K562 (cell line): ENCODE results near the gene C1D. TPM values are rescaled to one million over a fixed set of nuclear protein-coding genes. Genes with fewer than 3 reads are reported as not detected.

Source experiments
- ATAC-seq: fragments of 200-7000 bp; cut with Tn5 transposase; 3 replicates; pipeline ENCODE4 v1.9.1; 2020; ENCODE audit warnings: moderate library complexity
- BruUV-seq: library from RNA; stranded (reverse); fragments of 400-500 nt; replicated peaks from 2 replicates; lab custom pipeline; 2021; lab: Mats Ljungman, UMichigan
- CTCF ChIA-PET: fragments of 300-600 bp; formaldehyde crosslinking; extraction: SDS; loops from one replicate; lab custom pipeline; 2021; ENCODE audit warnings: low intra/inter-chr PET ratio; lab: Yijun Ruan, JAX
- POLR2A ChIA-PET: fragments of 300-600, 350-650 bp; sonication (Branson Sonifier 250); formaldehyde crosslinking; extraction: SDS; loops from one replicate; lab custom pipeline; 2021; ENCODE audit warnings: antibody characterized with exemption, inconsistent platforms; lab: Yijun Ruan, JAX
- DNase-seq, 4 experiments: peaks; one replicate each; pipeline versions ENCODE4 v3.0.0 to v3.0.0-alpha.2; 2011 to 2018; ENCODE audit warnings: low spot score in 3 of 4, mixed read lengths in 3 of 4; ENCODE audit errors: extremely low read depth in 1 of 4
- FAIRE-seq: peaks from 2 replicates; lab custom pipeline; 2011; peaks lifted over from hg19 to GRCh38; lab: Jason Lieb, UNC
- H2AFZ ChIP-seq: 2 replicates; pipeline ENCODE4 v1.6.0; 2011; ENCODE audit warnings: low read depth, low read length, control low read depth, inconsistent platforms
- H3K27ac ChIP-seq: fragments of 200-600 bp; 3 replicates; pipeline ENCODE4 v1.8.0; 2011; ENCODE audit warnings: low read depth, mild to moderate bottlenecking, control low read depth, inconsistent platforms, low read length, moderate library complexity, mixed read lengths; ENCODE audit errors: extremely low read depth
- H3K27me3 ChIP-seq, 2 experiments: fragments of 300-600 bp in 1 of 2; 2 replicates in 1 of 2; 3 replicates in 1 of 2; pipeline versions ENCODE4 v1.6.0 to v1.8.0; 2011; ENCODE audit warnings: inconsistent platforms in 2 of 2, low read length in 2 of 2, mild to moderate bottlenecking in 1 of 2, mixed read lengths in 1 of 2, moderate library complexity in 1 of 2; ENCODE audit not compliant: control insufficient read depth in 2 of 2, insufficient read depth in 2 of 2
- H3K36me3 ChIP-seq: fragments of 300-600 bp; 3 replicates; pipeline ENCODE4 v1.8.0; 2011; ENCODE audit warnings: mild to moderate bottlenecking, low read length, inconsistent platforms; ENCODE audit not compliant: control insufficient read depth, insufficient read depth
- H3K4me1 ChIP-seq, 2 experiments: fragments of 200-600 bp in 1 of 2; replicated peaks in 1 of 2; 2 replicates in 1 of 2; 3 replicates in 1 of 2; pipeline versions ENCODE4 v1.5.1 to v1.8.0; 2011; ENCODE audit warnings: inconsistent platforms in 2 of 2, low read length in 2 of 2, mild to moderate bottlenecking in 1 of 2, mixed read lengths in 1 of 2, moderate library complexity in 1 of 2; ENCODE audit not compliant: control insufficient read depth in 2 of 2, insufficient read depth in 2 of 2
- H3K4me2 ChIP-seq: 2 replicates; pipeline ENCODE4 v1.6.1; 2011; ENCODE audit warnings: low read length, control low read depth, inconsistent platforms, mixed read lengths; ENCODE audit not compliant: insufficient read depth
- H3K4me3 ChIP-seq: fragments of 200-600 bp; sonication (generic), shearing (Covaris generic); 2 replicates; pipeline ENCODE4 v1.5.1; 2016; ENCODE audit warnings: control low read depth, inconsistent platforms
- H3K79me2 ChIP-seq: fragments of 200-600 bp; 3 replicates; pipeline ENCODE4 v1.8.0; 2011; ENCODE audit warnings: low read length, inconsistent platforms; ENCODE audit not compliant: control insufficient read depth, insufficient read depth
- H3K9ac ChIP-seq, 2 experiments: 2 replicates each; pipeline versions ENCODE4 v1.6.0 to v1.6.1; 2011; ENCODE audit warnings: low read depth in 2 of 2, low read length in 2 of 2, control low read depth in 1 of 2, inconsistent platforms in 1 of 2, mild to moderate bottlenecking in 1 of 2, mixed read lengths in 1 of 2; ENCODE audit not compliant: insufficient read depth in 1 of 2
- H3K9me1 ChIP-seq: one replicate; pipeline ENCODE4 v1.6.0; 2011; ENCODE audit warnings: inconsistent platforms, mild to moderate bottlenecking, low read length, moderate library complexity; ENCODE audit not compliant: control insufficient read depth, insufficient read depth
- H3K9me3 ChIP-seq: replicated peaks from 2 replicates; pipeline ENCODE4 v1.5.1; 2011; ENCODE audit warnings: low read depth, low read length, inconsistent platforms; ENCODE audit not compliant: control insufficient read depth, insufficient read depth
- H4K20me1 ChIP-seq: replicated peaks from 2 replicates; pipeline ENCODE4 v1.6.1; 2011; ENCODE audit warnings: low read length, inconsistent platforms, mixed read lengths; ENCODE audit not compliant: control insufficient read depth, insufficient read depth
- ZBTB17 ChIP-seq: fragments of 450-650 bp; formaldehyde crosslinking; IDR thresholded peaks from 2 replicates; pipeline ENCODE4 v1.4.0; 2020; ENCODE audit warnings: mild to moderate bottlenecking
- ZNF12 ChIP-seq: sonication (generic); formaldehyde crosslinking; IDR thresholded peaks from 2 replicates; pipeline ENCODE4 v1.4.0; 2020; ENCODE audit warnings: mild to moderate bottlenecking, missing genetic modification reagents
- ZNF124 ChIP-seq: sonication (generic); formaldehyde crosslinking; IDR thresholded peaks from 2 replicates; pipeline ENCODE4 v1.8.1; 2022; ENCODE audit warnings: missing genetic modification reagents
- WGBS: fragments of 100-300 bp; shearing (Covaris generic); methylation state at CpG from one replicate; pipeline ENCODE4 v1.1.6; 2016; ENCODE audit warnings: low coverage, mixed read lengths; ENCODE audit not compliant: insufficient coverage; ENCODE audit errors: missing lambda C conversion rate; 5-methylcytosine and 5-hydroxymethylcytosine counted together
- in situ Hi-C: fragments of 300-500 bp; cut with MboI; formaldehyde crosslinking; loops from 4 replicates; pipeline ENCODE4 v1.15.0; 2018; ENCODE audit warnings: inconsistent platforms, mixed read lengths
- intact Hi-C: fragments of 100-400 bp; cut with micrococcal nuclease; formaldehyde crosslinking; loops from 2 replicates; pipeline ENCODE4 v1.14.2; 2022
- polyA plus RNA-seq, 8 experiments: library from polyadenylated mRNA; depleted of rRNA in 4 of 8; stranded (reverse) in 5 of 8; unstranded in 3 of 8; fragments of >200 nt; fragmentation: Nextera tagmentation in 2 of 8; fragmentation: Illumina TruSeq in 1 of 8; extraction: Ambion mirVana in 2 of 8; extraction: Trizol in 1 of 8; gene quantifications; 2 replicates each; pipeline versions ENCODE4 v1.2.1 to v1.2.3, GENCODE V29; 2011 to 2014; ENCODE audit warnings: inconsistent platforms in 1 of 8, missing spikeins in 1 of 8
- total RNA-seq, 7 experiments: library from RNA; depleted of rRNA in 6 of 7; stranded (reverse); fragments of >200 nt in 6 of 7; fragmentation: Illumina TruSeq in 2 of 7; extraction: Trizol in 2 of 7; gene quantifications; 2 replicates each; pipeline versions ENCODE4 v1.2.1 to v1.2.3, GENCODE V29; 2011 to 2021; ENCODE audit warnings: low replicate concordance in 1 of 7

C1D gene
- total and polyA plus RNA-seq, 9 of the 15 experiments (the other 6 are each of a cell fraction or from before 2014, with no cell fraction given) = 33.2 to 123 (median 56.5) TPM

DNA sequence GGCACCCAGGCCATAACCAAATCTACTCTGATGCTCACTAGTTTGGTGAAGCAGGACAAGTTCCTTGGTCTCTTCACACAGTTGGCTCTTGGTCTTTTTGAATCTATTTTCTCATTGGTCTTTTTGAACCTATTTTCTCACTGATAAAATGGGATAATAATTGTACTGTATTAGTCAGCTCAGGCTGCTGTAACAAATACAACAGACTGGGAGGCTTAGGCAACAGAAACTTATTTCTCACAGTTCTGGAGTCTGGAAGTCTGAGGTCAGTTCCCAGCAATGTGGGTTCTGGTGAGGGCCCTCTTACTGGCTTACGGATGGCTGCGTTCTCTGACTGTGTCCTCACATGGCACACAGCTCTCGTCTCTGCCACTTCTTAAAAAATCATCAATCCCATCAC lies 63.5 kb downstream of the C1D start:
- Histone ChIP-seq H3K36me3 (no peaks in the 10 kb centered on the region), H3K9ac (no peak overlapping the region), H3K27ac (no peak overlapping the region), H3K9me3 (peaks cover 12% of the 10 kb centered on the region), H4K20me1 (no peaks in the 10 kb centered on the region), H3K79me2 (no peaks in the 10 kb centered on the region), H3K4me2 (no peak overlapping the region), H3K27me3 (peaks cover 0 to 9% of the 10 kb centered on the region in 2 experiments; a peak in 1 of 5 replicates), H3K4me3 (no peak overlapping the region), H3K9me1 (no peaks in the 10 kb centered on the region), H3K4me1 (no peaks in the 10 kb centered on the region; a peak in 1 of 5 replicates), H2AFZ (no peak overlapping the region)
- 3% methylated on average over 3 of the region's 3 CpGs for WGBS
- FAIRE-seq = no peak
- no peak for ATAC-seq
- ChIA-PET CTCF (no interaction called here), POLR2A (interaction anchor here (0.5 kb wide), 1 partner anchor 698 kb away, joined by 4 read pairs; no protein-coding TSS in a partner anchor)
- BruUV-seq = no TSS peak
- no peak for DNase-seq
- TF ChIP-seq ZBTB17 (CRISPR knock-in tag) (no peak), ZNF12 (peak; percentile 89)
- intact Hi-C loops (no loop called here), in situ Hi-C loops (no loop called here)

DNA sequence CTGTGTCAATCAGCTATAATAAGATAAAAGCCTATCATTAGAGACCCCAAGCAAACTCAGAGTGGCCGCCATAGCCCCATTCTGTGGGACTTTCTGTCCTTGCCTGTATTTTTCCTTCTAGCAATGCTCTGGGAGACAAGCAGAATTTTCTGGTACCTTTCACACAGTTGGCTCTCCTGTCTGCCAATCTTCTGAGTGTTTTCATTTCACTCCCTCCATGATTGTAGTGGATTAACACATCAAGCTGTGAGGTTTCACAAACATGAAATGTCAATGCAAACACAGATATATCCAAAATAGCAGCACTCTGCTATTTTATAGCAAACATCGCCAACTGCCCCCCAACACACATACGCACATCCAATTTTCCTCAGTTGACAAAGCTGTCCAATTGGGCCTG lies 64.9 kb downstream of the C1D start:
- ChIA-PET POLR2A (interaction anchor here (1.7 kb wide), 1 partner anchor 11 kb away, joined by 4 read pairs; no protein-coding TSS in a partner anchor), CTCF (no interaction called here)
- ATAC-seq = no peak
- no TSS peak for BruUV-seq
- no peaks in the 10 kb centered on the region for H3K9me1 ChIP-seq
- TF ChIP-seq ZNF124 (CRISPR knock-in tag) = no peak
- H2AFZ ChIP-seq = no peak overlapping the region
- H3K4me2 ChIP-seq = no peak overlapping the region
- FAIRE-seq = no peak
- in situ Hi-C loops = no loop called here
- H3K36me3 ChIP-seq = no peaks in the 10 kb centered on the region
- H3K9me3 ChIP-seq = peaks cover 18% of the 10 kb centered on the region
- intact Hi-C loops = no loop called here
- DNase-seq = no peak
- H3K4me1 ChIP-seq = peaks cover 0 to 10% of the 10 kb centered on the region in 2 experiments; a peak in 3 of 5 replicates
- H4K20me1 ChIP-seq = no peaks in the 10 kb centered on the region
- no peak overlapping the region for H3K27ac ChIP-seq
- no peak overlapping the region for H3K4me3 ChIP-seq
- 31% methylated on average over 3 of the region's 3 CpGs for WGBS
- peaks cover 0 to 9% of the 10 kb centered on the region in 2 experiments; a peak in 1 of 5 replicates for H3K27me3 ChIP-seq
- no peaks in the 10 kb centered on the region for H3K79me2 ChIP-seq
- no peak overlapping the region for H3K9ac ChIP-seq
